GM18502 (cell line): ENCODE results near the gene CATSPER3.
"Not testable (repeated sequence)": the region's sequence is repeated elsewhere in the genome, so short reads cannot be mapped to it uniquely, and the experiment has no call there.

Source experiments
- ATAC-seq: cut with Tn5 transposase; IDR thresholded peaks from one replicate; pipeline ENCODE4 v1.9.1; 2021; ENCODE audit warnings: mild to moderate bottlenecking; ENCODE audit not compliant: unreplicated experiment, poor library complexity

CATSPER3 gene

DNA sequence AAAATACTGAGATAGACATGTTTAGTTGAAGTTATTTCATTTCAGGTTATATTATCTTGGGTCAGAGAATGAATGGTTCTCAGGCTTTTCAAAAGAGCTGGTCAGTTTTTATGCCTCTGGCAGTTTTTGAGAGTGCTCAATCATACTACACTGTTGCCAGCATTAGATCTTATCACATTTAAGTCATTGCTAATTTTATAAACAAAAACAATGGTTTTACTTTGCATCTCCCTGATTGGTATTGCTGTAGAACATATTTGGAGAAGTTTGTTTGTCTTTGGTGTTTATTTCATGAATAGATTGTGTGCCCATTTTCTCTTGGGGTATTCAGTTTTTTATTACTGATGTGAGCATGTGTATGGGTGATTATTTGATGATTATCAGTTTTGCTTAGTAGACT is 1.5 kb downstream of the CATSPER3 start:
- ATAC-seq, result no peak

DNA sequence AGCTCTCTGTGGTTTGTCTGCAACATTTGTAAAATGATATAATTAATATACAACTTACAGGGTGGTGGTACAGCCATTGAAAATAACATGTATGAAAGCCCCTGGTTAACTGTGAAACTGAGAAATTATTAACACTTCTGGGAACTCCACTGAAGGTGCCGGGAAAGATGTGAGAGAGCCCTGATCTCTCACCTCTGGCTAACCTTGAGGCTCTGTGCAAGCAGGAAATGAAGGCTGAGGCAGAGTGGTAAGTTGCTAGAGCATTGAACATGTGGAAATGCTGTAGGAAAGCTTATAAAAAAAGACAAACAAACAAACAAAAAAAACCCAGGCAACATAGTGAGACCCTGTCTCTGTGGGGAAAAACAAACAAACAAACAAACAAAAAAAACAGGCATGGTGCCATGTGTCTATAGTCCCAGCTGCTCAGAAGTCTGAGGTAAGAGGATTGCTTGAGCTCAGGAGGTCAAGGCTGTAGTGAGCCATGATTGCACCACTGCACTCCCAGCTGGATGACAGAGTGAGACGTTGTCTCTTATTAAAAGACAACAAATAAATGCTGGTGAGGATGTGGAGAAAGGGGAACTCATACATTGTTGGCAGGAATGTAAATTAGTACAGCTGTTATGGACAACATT is 7.5 kb downstream of the CATSPER3 start:
- ATAC-seq, result no peak

DNA sequence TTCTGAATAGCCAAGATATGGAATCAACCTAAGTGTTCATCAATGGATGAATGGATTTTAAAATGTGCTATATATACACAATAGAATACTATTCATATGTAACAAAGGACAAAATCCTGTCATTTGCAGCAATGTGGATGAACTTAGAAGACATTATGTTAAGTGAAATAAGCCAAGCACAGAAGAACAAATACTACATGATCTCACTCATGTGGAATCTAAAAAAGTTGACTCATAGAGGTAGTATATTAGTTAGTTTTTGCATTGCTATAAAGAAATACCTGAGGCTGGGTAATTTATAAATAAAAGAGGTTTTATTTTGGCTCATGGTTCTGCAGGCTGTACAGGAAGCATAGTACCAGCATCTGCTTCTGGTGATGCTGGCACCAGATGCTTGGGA is 8.1 kb downstream of the CATSPER3 start:
- ATAC-seq, result no peak

DNA sequence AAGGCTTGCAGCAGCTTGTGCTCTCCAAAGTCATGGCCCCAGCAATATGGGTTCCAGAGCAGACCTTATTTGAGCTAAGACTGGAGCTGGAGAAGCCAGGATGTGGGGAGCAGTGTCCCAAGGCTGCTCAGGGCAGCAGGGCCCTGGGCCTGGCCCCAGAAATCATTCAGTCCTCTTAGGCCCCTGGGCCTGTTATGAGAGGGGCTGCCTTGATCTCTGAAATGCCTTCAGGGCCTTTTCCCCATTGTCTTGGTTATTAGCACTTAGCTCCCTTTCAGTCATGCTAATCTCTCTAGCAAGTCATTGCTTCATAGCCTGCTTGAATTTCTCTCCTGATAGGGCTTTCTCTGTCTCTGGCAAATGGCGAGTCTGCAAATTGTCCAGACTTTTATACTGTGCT is 9.1 kb downstream of the CATSPER3 start:
- no peak for ATAC-seq

GRCh38 chr5:134979416-134979815 is 11.7 kb downstream of the CATSPER3 start:
- no peak for ATAC-seq

DNA sequence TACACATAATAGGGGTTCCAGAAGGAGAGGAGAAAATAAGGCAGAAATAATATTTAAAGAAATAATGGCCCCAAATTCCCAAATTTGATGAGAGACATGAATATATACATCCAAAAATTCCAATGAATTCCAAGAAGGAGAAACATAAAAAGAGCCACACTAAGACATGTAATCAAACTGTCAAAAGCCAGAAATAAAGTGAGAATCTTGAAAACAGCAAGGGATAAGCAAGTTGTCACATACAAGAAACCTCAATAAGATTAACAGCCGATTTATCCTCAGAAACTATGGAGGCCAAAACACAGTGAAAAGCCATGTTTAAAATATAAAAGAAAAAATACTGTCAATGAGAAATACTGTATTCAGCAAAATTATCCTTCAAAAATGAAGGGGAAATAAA is 14.5 kb downstream of the CATSPER3 start:
- no peak for ATAC-seq

GRCh38 chr5:134989266-134989830 is 21.6 kb downstream of the CATSPER3 start:
- ATAC-seq, result no peak

GRCh38 chr5:134990183-134990582 is 22.5 kb downstream of the CATSPER3 start:
- not testable (repeated sequence) for ATAC-seq

GRCh38 chr5:134992148-134992547 is 24.4 kb downstream of the CATSPER3 start:
- no peak for ATAC-seq

DNA sequence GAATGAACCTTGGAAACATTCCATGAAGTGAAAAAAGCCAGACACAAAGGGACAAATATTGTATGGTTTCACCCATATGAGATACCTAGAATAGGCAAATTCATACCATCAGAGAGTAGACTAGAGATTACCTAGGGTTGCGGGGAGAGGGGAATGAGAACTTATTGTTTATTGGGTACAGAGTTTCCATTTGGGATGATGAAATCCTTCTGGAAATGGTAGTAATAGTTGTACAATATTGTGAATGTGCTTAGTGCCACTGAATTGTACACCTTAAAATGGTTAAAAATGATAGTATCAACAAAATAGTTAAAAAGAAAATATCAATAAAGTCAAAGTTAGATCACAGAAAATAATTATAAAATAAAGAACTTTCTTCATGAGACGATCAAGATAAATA is 25.5 kb downstream of the CATSPER3 start:
- no peak for ATAC-seq

- ATAC-seq, result no peak
Measured at GRCh38 chr5:134994560-134995156, 27.0 kb downstream of the CATSPER3 start.

DNA sequence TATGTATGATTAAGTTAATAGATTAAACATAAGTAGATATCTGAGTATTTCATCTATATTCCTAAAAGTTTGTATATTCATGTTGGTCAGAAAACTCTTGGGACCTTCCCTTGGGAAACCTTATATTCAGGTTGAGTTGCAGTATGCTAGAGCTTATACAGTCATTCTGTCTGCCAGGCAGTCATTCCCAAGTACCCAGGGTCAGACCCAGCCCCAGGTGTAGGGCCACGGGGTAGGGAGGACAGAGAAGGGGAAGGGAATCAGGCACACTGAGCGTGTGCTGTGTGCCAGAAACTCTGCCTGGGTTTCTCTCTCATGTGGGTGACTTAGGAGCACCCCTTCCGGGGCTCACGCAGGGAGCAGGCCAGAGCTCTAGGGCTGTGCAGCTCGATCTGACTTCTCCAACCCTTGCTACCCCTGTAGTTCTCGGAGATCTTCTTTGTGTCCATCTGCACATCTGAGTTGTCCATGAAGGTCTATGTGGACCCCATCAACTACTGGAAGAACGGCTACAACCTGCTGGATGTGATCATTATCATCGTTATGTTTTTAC is 28.2 kb downstream of the CATSPER3 start:
- no peak for ATAC-seq

DNA sequence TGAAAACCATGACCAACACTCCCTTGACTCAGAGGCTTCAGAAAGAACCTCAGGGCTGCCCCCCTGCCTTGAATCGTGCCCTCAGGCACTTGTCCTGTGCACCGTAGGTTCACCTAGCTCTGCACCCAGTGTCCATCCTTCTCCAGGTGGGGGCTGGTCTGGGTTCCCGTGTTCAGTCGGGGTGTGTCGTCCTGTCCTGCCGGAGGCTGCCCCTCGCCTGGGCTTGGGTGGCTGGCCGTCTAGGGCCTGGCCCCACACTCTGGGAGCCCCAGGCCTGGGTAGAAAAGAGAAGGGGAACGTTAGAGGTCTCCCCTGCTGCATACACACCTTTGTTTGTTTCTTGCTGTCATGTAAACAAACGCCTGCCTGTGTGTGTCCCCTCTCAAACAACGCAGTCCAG is 29.3 kb downstream of the CATSPER3 start:
- ATAC-seq, result no peak

- not testable (repeated sequence) for ATAC-seq
Measured at GRCh38 chr5:134998068-134998467, 30.4 kb downstream of the CATSPER3 start.

DNA sequence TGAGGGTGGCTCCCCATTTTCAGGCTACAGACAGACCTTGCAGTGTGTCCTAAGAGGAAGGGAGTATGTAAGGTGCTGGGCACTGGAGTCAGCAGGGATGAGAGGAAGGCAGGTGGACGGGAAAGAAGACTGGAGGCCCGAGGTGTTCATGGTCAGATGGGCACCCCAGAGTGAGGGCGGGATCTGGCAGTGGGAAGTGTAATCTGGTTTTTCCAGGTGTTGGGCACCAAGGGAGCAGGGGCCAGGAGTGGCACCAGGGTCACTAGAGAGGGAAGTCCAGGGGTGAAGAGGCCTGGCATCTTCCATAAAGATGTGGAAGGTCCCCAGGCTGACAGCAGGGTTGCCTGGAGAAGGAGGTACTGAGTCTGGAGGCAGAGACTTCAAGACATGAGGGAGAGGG is 36.7 kb downstream of the CATSPER3 start:
- no peak for ATAC-seq

DNA sequence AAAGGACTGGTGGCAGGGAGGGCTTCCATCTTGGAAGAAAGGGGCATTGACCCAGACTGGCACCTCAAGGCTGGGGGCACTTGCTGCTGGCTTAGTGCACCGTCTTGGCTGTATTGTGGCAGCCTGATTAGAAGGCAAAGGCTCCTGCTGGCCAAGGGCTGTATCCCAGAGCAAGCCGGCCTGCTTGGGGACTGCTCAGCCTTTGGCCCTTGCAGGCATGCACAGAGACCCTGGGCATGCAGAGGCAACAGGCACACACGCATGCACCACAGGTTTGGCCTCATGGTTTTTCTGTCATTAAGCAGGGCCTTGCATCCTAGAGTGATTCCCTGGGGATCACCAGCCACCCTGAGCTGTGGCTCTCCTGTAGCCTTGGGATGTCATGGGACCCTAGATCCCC is 37.4 kb downstream of the CATSPER3 start:
- no peak for ATAC-seq

GRCh38 chr5:135007305-135007704 is 39.6 kb downstream of the CATSPER3 start:
- no peak for ATAC-seq

DNA sequence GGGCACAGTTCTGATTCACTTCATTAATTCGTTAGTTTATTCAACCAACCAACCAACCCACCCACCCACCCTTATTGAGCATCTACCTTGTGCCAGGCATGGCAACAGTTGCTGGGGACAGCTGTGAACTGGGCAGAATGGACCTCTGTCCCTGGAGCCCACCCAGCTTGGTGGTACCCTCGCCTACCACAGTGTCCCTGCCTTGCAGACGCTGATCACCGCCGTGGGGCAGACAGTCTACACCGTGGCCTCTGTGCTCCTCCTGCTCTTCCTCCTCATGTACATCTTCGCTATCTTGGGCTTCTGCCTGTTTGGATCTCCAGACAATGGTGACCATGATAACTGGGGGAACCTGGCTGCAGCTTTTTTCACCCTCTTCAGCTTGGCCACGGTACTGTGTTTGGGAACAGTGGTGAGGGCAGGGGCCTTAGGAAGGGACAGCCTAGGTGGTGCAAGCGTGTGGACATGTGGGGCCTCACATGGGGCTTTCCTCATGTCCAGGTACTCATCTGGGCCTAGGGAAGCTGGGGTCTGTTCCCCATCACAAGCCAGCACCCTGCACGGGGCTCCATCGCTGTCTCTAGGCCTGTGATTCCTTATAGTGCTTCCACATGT is 40.1 kb downstream of the CATSPER3 start:
- no peak for ATAC-seq

GRCh38 chr5:135008556-135008955 is 40.8 kb downstream of the CATSPER3 start:
- ATAC-seq, result no peak

- no peak for ATAC-seq
Measured at GRCh38 chr5:135008981-135009735, 41.5 kb downstream of the CATSPER3 start.
